CD1c-positive myeloid dendritic cell (primary cell): ENCODE results near the gene ZNF436.
"Not testable (repeated sequence)": the region's sequence is repeated elsewhere in the genome, so short reads cannot be mapped to it uniquely, and the experiment has no call there.

ENCODE experiments used
- DNase-seq: peaks from one replicate; pipeline ENCODE4 v3.0.0-alpha.2; 2016; ENCODE audit errors: extremely low spot score

Gene ZNF436

GRCh38 chr1:23392125-23392855, 22.7 kb upstream of the ZNF436 start:
- DNase-seq = no peak

DNA sequence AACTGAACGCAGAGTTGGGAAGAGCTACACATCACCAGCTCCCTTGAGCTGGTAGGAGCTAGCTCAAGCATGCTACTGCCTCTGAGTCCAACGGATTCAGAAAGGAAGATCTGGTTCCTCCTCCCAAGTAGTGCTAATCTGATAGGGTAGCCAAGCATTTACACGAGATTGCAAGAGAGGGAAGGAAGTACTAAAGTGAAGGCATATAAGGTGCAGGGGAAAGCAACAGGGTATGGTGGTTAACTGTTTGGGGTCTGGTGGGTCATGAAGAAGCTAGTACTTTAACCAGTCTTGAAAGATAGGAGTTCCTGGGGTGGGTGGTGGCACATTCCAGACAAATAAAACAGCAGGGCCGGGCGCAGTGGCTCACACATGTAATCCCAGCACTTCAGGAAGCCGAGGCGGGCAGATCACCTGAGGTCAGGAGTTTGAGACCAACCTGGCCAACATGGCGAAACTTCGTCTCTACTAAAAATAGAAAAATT, 20.2 kb upstream of the ZNF436 start:
- DNase-seq = no peak

DNA sequence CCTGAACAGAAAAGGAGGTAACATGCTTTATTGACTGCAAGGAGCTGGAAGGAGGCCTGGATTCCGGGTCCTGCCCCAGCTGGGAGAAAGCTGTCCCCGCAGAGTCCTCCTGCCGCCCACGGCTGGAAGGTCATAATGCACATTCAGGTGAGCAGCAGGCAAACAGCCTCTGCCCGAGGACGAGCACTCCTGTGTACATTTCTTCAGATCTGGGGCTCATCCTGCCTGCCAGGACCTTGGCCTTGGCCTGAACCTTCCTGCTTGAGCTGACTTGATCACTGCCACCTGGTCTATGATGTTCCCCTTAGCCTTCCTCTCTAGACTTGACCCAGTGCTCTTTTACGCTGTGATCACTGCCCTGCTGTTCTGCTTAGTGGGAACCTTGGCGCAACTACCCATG, 17.9 kb upstream of the ZNF436 start:
- no peak for DNase-seq

DNA sequence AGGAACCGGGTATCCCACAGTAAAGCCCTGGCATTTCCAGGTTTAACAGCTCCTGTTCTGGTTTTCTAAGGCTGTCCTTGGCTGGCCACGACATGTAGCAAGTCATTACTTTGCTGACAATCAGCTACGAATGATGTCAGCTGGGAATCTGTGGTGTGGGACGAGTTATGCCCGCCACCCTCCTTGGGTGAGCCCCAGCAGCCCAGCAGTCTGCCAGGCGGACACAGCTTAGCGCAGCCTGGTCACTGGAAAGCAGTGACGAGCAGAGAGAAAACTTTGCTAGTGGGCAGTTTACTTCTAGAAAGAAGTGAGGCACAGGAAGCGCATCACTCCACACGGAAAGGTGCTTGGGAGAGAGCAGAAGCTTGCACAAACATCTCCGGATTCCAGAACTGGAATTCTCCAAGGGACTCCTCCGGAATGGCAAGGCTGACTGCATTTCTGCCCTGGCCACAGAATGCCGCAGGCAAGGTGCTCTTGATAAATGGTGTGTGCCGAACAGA, 15.5 kb upstream of the ZNF436 start:
- no peak for DNase-seq

DNA sequence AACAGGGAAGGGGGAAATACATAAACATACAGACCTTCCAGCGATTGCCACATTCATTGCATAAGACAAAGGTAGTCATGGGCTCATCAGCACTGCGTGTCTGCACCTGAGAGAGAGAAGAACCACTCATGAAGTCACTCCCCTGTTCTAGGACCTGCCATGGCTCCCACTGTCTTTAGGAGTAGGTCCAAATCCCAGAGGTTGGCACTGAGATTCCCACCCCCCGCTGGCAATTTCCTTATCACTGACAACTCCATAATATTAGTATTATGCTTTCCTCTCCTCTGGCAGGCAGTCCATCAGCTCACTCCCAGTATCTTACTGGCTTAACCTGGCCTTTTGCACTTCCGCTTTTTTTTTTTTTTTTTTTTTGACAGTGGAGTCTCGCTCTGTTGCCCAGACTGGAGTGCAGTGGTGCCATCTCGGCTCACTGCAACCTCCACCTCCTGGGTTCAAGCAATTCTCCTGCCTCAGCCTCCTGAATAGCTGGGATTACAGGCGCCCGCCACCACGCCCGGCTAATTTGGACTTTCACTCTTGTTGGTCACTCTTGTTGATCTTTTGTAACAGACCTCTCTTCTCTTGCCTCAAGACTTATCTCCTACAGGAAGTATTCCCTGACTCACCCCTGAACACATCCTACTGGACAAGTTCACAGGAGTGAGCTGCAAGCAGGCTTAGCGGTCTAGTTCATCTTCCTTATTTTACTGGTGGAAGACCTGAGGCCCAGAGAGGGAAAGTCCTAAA, 14.8 kb upstream of the ZNF436 start:
- peak; percentile 52 for DNase-seq

DNA sequence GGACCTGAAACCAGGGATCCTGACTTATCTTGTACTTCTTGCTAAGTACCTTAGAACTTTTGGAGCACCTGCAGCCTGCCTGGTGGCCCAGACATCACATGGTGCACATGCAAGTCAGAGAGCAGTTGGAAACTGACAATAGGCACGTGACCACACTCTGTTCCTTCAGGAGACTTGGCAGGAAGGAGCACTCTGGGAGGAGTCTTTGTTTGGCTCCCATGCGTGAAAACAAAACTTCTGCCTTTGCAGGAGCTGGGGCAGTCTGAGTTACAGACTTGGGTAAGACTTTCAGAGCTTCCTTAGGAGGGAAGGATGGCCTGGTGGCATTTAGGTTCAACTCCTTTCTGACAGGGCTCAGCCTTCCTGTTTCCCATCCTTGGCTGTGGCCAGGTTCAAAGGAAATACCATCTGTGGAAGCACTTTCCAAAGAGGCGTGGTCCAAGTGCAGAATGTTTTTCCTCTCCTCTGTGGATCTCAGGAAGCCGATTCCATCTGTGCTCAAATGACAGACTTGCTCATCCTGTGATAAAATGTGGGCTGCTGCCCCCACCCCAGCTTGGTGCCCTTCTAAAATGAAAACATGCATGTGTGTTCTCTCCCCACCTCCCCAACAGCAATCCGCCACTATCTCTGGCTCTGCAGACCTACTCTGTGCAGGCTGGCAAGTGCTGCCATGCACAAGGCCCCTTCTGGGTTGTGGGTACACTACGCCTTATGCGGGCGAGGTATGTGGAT, 14.1 kb upstream of the ZNF436 start:
- no peak for DNase-seq

DNA sequence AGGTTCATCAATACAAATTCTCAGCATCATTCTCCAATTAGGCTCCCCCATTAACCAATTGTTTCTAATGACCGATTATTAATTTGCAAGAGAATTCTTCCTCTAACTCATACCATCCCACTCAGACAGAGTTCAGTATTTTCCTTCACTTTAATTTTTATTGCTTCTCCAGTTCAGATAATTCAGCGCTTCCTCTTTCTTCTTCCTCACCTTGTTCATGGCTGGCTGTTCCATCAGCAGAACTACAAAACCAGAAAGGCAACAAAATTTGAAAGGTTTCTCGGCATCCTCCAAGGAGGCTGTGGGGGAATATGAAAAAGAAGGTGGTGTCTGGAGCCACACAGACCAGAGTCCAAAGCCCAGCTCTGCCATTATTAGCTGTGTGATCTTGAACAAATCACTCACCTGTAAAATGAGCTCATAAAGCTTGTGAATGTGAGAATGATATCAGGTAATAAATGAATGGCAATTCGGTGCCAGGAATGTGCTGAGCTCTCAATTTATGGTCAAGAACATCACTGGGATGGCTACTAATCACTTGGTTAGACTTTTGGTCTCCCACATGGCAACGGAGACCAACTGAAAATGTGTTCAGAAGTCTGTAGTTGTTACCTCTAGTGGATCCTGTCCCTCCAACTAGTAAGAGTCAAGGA, 11.7 kb upstream of the ZNF436 start:
- peak; percentile 13 for DNase-seq

DNA sequence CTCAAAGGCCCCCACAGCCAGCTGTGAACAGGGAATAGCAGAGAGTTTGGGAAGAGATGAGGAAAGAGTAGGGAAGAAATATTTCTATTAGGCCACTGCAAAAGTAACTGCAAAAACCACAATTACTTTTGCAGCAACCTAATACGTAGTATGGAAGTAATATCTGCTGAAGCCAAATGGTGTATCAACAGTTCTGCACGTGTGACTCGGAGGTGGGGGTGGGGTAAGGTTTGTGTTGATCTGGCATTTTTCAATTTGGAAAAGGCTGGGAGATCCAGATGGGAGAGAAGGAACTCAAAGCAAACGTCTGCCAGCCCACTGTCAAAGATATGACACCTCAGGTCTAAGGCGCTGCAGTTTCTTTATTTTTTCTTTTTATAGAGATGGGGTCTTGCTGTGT, 11.1 kb upstream of the ZNF436 start:
- no peak for DNase-seq

DNA sequence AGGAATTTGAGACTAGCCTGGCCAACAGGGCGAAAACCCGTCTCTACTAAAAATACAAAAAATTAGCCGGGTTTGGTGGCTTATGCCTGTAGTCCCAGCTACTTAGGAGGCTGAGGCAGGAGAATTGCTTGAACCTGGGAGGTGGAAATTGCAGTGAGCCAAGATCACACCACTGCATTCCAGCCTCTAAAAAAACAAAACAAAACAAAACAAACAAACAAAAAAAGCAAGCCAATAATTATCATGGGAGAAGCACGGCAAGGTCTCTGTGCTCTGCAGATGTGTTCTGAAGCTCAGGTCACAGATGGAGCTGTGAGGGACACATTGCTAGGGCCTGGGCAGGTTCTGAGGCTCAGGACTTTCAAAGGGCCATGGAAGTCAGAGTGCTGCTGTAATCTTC, 10.6 kb upstream of the ZNF436 start:
- DNase-seq = not testable (repeated sequence)

- peak; percentile 19 for DNase-seq
Measured at GRCh38 chr1:23376890-23377811, 7.5 kb upstream of the ZNF436 start.

DNA sequence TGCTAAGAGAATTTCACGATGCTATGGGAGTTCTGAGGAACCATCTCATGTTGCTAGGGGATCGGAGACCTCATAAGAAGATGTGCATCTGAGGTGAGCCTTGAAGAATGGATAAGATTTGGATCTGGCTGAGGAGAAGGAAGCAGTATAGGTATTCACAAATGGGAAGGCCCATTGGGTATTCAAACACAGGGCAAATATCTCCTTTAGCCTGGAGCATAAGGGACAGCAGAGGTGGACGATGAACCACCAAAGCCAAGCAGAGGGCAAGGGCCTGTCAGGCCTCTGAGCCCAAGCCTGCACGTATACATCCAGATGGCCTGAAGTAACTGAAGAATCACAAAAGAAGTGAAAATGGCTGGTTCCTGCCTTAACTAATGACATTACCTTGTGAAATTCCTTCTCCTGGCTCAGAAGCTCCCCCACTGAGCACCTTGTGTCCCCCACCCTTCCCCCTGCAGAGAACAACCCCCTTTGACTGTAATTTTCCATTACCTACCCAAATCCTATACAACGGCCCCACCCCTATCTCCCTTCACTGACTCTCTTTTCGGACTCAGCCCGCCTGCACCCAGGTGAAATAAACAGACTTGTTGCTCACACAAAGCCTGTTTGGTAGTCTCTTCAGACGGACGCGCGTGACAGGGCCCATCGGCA, 4.6 kb upstream of the ZNF436 start:
- not testable (repeated sequence) for DNase-seq

- DNase-seq = no peak
Measured at GRCh38 chr1:23371987-23372880, 2.6 kb upstream of the ZNF436 start.

- DNase-seq = no peak
Measured at GRCh38 chr1:23370709-23371584, 1.3 kb upstream of the ZNF436 start.

DNA sequence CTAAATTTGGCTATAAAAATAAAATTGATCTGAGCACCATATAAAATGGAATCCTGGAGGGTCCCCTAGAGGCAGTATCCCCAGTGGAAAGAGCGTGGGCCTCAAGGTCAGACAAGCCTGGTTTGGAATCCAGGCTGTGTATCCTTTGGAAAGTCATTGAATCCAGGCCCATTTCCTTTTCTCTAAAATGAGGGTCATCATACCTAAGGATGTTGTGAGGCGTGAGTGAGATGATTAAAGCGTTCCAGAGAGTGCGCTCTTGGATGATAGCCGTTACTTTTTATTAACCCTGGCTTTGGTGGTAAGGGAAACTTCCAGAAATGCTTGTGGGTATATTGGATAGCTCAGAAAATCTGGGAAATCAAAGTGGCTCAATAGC, 683 bp upstream of the ZNF436 start:
- DNase-seq = no peak

DNA sequence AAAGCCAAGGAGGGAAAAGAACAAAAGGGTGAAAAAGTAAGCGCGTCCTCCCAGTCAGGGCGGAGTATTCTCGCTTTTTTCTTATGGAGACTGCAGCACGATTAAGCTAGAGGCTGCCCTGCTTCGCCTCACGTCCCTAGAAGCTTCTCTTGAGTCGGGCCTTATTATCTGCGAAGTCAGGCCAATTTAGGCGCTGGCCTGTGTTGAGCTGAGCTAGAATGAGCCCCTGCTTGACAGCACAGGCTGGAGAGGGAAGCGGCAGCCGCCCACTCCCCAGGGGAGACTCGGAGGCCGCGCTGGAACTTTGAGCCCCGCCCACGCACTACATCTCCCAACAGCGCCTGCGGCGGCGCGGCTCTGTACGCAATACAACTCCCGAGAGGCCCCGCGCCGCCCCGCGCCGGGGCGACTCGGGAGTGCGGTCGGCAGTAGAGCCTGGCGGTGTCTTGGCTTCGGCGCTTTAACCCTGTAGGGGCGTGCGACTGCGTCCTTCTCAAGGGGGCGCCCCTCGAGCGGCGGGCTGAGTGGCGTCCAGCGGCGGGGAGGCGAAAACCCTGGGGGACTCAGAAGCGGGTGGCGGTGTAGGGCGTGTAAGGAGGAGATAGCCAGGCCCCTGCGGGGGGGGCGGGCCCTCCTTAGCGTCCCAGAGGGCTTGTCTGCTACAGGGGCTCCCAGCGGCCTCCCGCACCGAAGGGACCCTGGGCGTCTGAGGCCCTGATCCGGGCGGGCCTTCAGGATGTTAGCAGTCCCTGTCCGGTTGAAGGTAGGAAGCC, 888 bp downstream of the ZNF436 start:
- peak; percentile 98 for DNase-seq

DNA sequence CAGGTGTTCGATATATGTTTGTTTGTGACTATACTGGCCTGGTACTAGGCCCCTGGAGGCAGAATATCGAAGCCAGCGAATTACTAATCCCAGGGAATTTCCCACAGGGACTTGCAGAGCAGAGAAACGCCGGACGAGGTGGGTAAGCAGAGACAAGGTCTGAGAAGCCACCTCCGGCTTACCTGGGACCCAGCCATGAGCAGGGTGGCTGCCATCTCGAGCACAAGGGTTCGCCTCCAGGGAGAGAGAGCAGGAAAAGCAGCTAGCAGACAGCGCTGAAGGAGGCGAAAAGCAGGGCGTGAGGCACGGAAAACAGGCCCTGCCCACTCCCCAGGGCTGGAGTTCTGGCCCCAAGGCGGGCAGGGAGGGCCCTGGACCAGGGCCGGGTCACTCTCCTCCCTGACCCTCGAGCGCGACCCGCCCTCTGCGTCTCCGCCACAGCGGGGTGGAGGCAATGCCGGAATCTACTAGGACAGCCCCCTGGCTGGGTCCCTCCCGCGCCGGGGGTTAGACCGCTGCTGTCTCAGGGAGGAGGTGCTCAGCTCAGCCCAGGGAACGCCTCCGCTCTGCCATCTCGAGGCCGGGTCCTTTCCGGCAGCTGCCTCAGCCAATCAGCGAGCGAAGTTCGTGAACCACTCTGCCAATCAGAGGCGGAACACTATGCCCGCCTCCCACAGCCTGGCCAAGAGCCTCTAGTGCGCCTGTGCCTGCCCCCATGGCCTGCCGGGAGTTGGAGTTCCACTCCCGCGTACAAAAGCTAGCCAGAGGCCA, 1.7 kb downstream of the ZNF436 start:
- DNase-seq = peak; percentile 99

- no peak for DNase-seq
Measured at GRCh38 chr1:23367451-23367790, 2.2 kb downstream of the ZNF436 start.
